HEK293T (cell line): Measurements from ENCODE around the gene PHC2.

ENCODE experiments used
- CTCF ChIA-PET: fragments of 350-600 bp; formaldehyde crosslinking; extraction: SDS; loops from one replicate; lab custom pipeline; 2021; ENCODE audit warnings: antibody characterized with exemption, inconsistent platforms; lab: Yijun Ruan, JAX
- POLR2A ChIA-PET: fragments of 350-600 bp; formaldehyde crosslinking; extraction: SDS; loops from one replicate; lab custom pipeline; 2020; ENCODE audit warnings: antibody characterized with exemption, inconsistent platforms; lab: Yijun Ruan, JAX
- DNase-seq: peaks from one replicate; pipeline ENCODE4 v3.0.0; 2012; ENCODE audit warnings: mixed read lengths; ENCODE audit errors: extremely low spot score
- ARNT ChIP-seq: fragments of 450-650 bp; IDR thresholded peaks from 2 replicates; pipeline ENCODE4 v1.6.1; 2017; ENCODE audit warnings: mild to moderate bottlenecking
- BHLHE40 ChIP-seq: fragments of 450-650 bp; IDR thresholded peaks from 2 replicates; pipeline ENCODE4 v1.6.1; 2016; ENCODE audit warnings: mild to moderate bottlenecking, moderate library complexity, borderline replicate concordance
- CTBP1 ChIP-seq: fragments of 450-650 bp; IDR thresholded peaks from 2 replicates; pipeline ENCODE4 v1.6.1; 2016; ENCODE audit warnings: borderline replicate concordance
- ELF4 ChIP-seq: fragments of 450-650 bp; IDR thresholded peaks from 2 replicates; pipeline ENCODE4 v1.6.1; 2017; ENCODE audit warnings: antibody characterized with exemption
- FOXA1 ChIP-seq: fragments of 450-650 bp; IDR thresholded peaks from 2 replicates; pipeline ENCODE4 v1.6.1; 2016; ENCODE audit warnings: mild to moderate bottlenecking
- FOXK2 ChIP-seq: fragments of 450-650 bp; IDR thresholded peaks from 2 replicates; pipeline ENCODE4 v1.6.1; 2016; ENCODE audit warnings: mild to moderate bottlenecking
- FOXM1 ChIP-seq: fragments of 450-650 bp; IDR thresholded peaks from 2 replicates; pipeline ENCODE4 v1.6.1; 2017; ENCODE audit warnings: mild to moderate bottlenecking, borderline replicate concordance
- HDGF ChIP-seq: fragments of 450-650 bp; IDR thresholded peaks from 2 replicates; pipeline ENCODE4 v1.6.1; 2017; ENCODE audit warnings: antibody characterized with exemption, borderline replicate concordance
- L3MBTL2 ChIP-seq: fragments of 450-650 bp; conservative IDR thresholded peaks from 2 replicates; pipeline ENCODE4 v1.6.1; 2016; ENCODE audit warnings: mild to moderate bottlenecking
- LEF1 ChIP-seq: fragments of 450-650 bp; IDR thresholded peaks from 2 replicates; pipeline ENCODE4 v1.6.1; 2017; ENCODE audit warnings: mild to moderate bottlenecking, borderline replicate concordance
- NFRKB ChIP-seq: fragments of 450-650 bp; IDR thresholded peaks from 2 replicates; pipeline ENCODE4 v1.6.1; 2016; ENCODE audit warnings: mild to moderate bottlenecking, moderate library complexity
- PKNOX1 ChIP-seq: fragments of 450-650 bp; IDR thresholded peaks from 2 replicates; pipeline ENCODE4 v1.6.1; 2016
- SP1 ChIP-seq: fragments of 450-650 bp; IDR thresholded peaks from 2 replicates; pipeline ENCODE4 v1.6.1; 2017
- SUZ12 ChIP-seq: fragments of 450-650 bp; IDR thresholded peaks from 2 replicates; pipeline ENCODE4 v1.6.1; 2016; ENCODE audit warnings: mild to moderate bottlenecking
- TARDBP ChIP-seq: fragments of 450-650 bp; IDR thresholded peaks from 2 replicates; pipeline ENCODE4 v1.6.1; 2016
- ZNF384 ChIP-seq: fragments of 450-650 bp; IDR thresholded peaks from 2 replicates; pipeline ENCODE4 v1.6.1; 2016

PHC2 gene

GRCh38 chr1:33443080-33443704, 12.3 kb upstream of the PHC2 start:
- DNase-seq: no peak
- ChIA-PET POLR2A (interaction anchor here (1.3 kb wide), 1 partner anchor 17 kb away, joined by 5 read pairs; no protein-coding TSS in a partner anchor), CTCF (no interaction called here)
- TF ChIP-seq SUZ12: no peak
- no peak for TF ChIP-seq FOXK2
- no peak for TF ChIP-seq ELF4
- TF ChIP-seq HDGF: no peak
- TF ChIP-seq NFRKB: no peak
- no peak for TF ChIP-seq L3MBTL2
- TF ChIP-seq CTBP1: no peak
- no peak for TF ChIP-seq TARDBP
- TF ChIP-seq ARNT: no peak
- TF ChIP-seq BHLHE40: no peak

GRCh38 chr1:33442141-33442540, 11.2 kb upstream of the PHC2 start:
- no peak for TF ChIP-seq HDGF
- no peak for TF ChIP-seq SP1
- no peak for TF ChIP-seq SUZ12
- TF ChIP-seq NFRKB: no peak
- TF ChIP-seq FOXK2: no peak
- CTCF ChIA-PET: no interaction called here
- POLR2A ChIA-PET: interaction anchor here (1.0 kb wide), 1 partner anchor 92 kb away, joined by 3 read pairs; no protein-coding TSS in a partner anchor
- DNase-seq: no peak

- CTCF ChIA-PET: no interaction called here
- TF ChIP-seq FOXK2 (no peak), LEF1 (no peak), SUZ12 (no peak), TARDBP (no peak), PKNOX1 (no peak), FOXM1 (no peak), NFRKB (no peak), SP1 (no peak), CTBP1 (no peak), FOXA1 (no peak), ARNT (no peak), HDGF (no peak)
- POLR2A ChIA-PET: no interaction called here
- DNase-seq: no peak
Observed at GRCh38 chr1:33441088-33441745, 10.3 kb upstream of the PHC2 start.

- TF ChIP-seq PKNOX1: peak; percentile 53
- no peak for TF ChIP-seq SP1
Observed at GRCh38 chr1:33439662-33440061, 8.8 kb upstream of the PHC2 start.

GRCh38 chr1:33438364-33439160, 7.7 kb upstream of the PHC2 start:
- ChIA-PET CTCF (interaction anchor here (0.5 kb wide), 1 partner anchor 138 kb away, joined by 3 read pairs; no protein-coding TSS in a partner anchor), POLR2A (no interaction called here)
- DNase-seq: no peak
- TF ChIP-seq BHLHE40 (no peak), PKNOX1 (no peak)

More at GRCh38 chr1:33439662-33440061, 8.8 kb upstream of the PHC2 start:
- CTCF ChIA-PET: no interaction called here
- no peak for DNase-seq
- POLR2A ChIA-PET: no interaction called here

- ChIA-PET POLR2A (no interaction called here), CTCF (no interaction called here)
- no peak for DNase-seq
- TF ChIP-seq ELF4 (no peak), FOXM1 (no peak), BHLHE40 (no peak), SUZ12 (no peak), FOXA1 (no peak), ZNF384 (no peak), SP1 (no peak), PKNOX1 (no peak), LEF1 (no peak), HDGF (no peak), NFRKB (no peak), TARDBP (no peak), L3MBTL2 (no peak), ARNT (no peak), CTBP1 (no peak)
Observed at GRCh38 chr1:33436557-33437285, 5.8 kb upstream of the PHC2 start.
